ENCODE results near the gene DDX52. TPM values are rescaled to one million over a fixed set of nuclear protein-coding genes. Genes with fewer than 3 reads are reported as not detected.

DDX52 gene
- total and polyA plus RNA-seq, 4 donors, result 8.8 to 28.9 (median 14.2) TPM

- H3K4me3 ChIP-seq, result no peak overlapping the region
- ATAC-seq (ENCODE audit: insufficient read depth, low FRiP score) (no peak), DNase-seq (no peak)
- H3K4me1 ChIP-seq (ENCODE audit: control insufficient read depth in 5 of 5, insufficient read depth in 5 of 5, low read length in 5 of 5), result peaks cover 0 to 14% (median 7%) of the 10 kb centered on the region in 5 donors
- H3K9ac ChIP-seq (ENCODE audit: insufficient read depth in 1 of 2, low read length in 2 of 2), result no peak overlapping the region
- H3K9me3 ChIP-seq (ENCODE audit: control insufficient read depth in 4 of 4, insufficient read depth in 3 of 4, low read length in 3 of 4), result peaks cover 0 to 5% (median under 1%) of the 10 kb centered on the region in 4 donors
- no peaks in the 10 kb centered on the region for H3K27me3 ChIP-seq (ENCODE audit: control insufficient read depth in 3 of 3, insufficient read depth in 3 of 3, low read length in 2 of 3)
- H3K27ac ChIP-seq (ENCODE audit: low read depth in 1 of 2, low read length in 1 of 2), result no peak overlapping the region
- no peak for TF ChIP-seq CTCF (IDR thresholded peaks at IDR 0.05; ENCODE audit: control extremely low read depth, extremely low read depth)
- peaks cover under 1 to 19% (median 4%) of the 10 kb centered on the region in 4 donors for H3K36me3 ChIP-seq (ENCODE audit: control insufficient read depth in 4 of 4, insufficient read depth in 4 of 4, low read length in 4 of 4)
- whole genome bisulfite sequencing, 2 donors, result 83 to 90% methylated on average over 6 of the region's 6 CpGs
Observed at GRCh38 chr17:37604556-37604955, 38.7 kb downstream of the DDX52 start.

DNA sequence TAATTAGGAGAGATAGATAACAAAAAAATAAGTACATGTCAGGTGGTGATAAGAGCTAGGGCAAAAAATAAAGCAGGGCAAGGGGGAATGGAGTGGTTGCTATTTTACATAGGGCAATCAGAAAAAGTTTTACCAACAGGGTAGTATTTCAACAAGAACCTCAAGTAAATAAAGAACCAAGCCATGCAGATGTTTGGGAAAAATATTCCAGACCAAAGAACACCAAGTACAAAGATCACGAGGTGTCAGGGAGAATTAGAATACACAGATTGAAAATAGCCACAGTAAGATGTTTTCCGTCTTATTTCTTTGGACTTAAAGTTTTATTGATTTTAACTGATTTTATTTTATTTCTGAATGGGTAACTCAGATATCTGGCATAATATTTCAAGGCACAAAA, 45.1 kb downstream of the DDX52 start:
- Histone ChIP-seq H3K36me3 (ENCODE audit: control insufficient read depth in 4 of 4, insufficient read depth in 4 of 4, low read length in 4 of 4) (peaks cover 13 to 28% (median 21%) of the 10 kb centered on the region in 4 donors), H3K4me1 (ENCODE audit: control insufficient read depth in 5 of 5, insufficient read depth in 5 of 5, low read length in 5 of 5) (peaks cover 0 to 4% (median 0%) of the 10 kb centered on the region in 5 donors), H3K9me3 (ENCODE audit: control insufficient read depth in 4 of 4, insufficient read depth in 3 of 4, low read length in 3 of 4) (no peaks in the 10 kb centered on the region), H3K4me3 (no peak overlapping the region), H3K27me3 (ENCODE audit: control insufficient read depth in 3 of 3, insufficient read depth in 3 of 3, low read length in 2 of 3) (no peaks in the 10 kb centered on the region), H3K27ac (ENCODE audit: low read depth in 1 of 2, low read length in 1 of 2) (no peak overlapping the region), H3K9ac (ENCODE audit: insufficient read depth in 1 of 2, low read length in 2 of 2) (no peak overlapping the region)
- no peak for DNase-seq
- no peak for TF ChIP-seq CTCF (IDR thresholded peaks at IDR 0.05; ENCODE audit: control extremely low read depth, extremely low read depth)
- WGBS, 2 donors, result 95% methylated on average over 2 of the region's 2 CpGs
- ATAC-seq (ENCODE audit: insufficient read depth, low FRiP score), result no peak

DNA sequence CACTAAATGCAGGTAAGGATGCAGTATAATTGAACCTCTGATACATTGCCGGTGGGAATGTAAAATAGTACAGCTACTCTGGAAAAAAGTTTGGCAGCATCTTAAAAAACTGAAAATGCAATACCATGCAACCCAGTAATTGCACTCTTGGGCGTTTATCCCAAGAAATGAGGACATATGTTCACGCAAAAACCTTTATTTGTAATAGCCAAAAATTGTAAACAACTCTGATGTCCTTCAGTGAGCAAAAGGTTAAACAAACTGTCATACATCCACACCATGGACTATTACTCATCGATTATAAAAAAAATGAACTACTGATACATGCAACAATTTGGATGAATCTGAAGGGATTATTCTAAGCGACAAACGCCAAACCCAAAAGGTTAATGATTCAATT, 51.0 kb downstream of the DDX52 start:
- WGBS, 2 donors, result 90 to 91% methylated on average over 6 of the region's 6 CpGs
- no peak for ATAC-seq (ENCODE audit: insufficient read depth, low FRiP score)
- no peak for DNase-seq
- Histone ChIP-seq H3K27ac (ENCODE audit: low read depth in 1 of 2, low read length in 1 of 2) (no peak overlapping the region), H3K36me3 (ENCODE audit: control insufficient read depth in 4 of 4, insufficient read depth in 4 of 4, low read length in 4 of 4) (peaks cover 7 to 29% (median 15%) of the 10 kb centered on the region in 4 donors), H3K4me1 (ENCODE audit: control insufficient read depth in 5 of 5, insufficient read depth in 5 of 5, low read length in 5 of 5) (no peaks in the 10 kb centered on the region), H3K9ac (ENCODE audit: insufficient read depth in 1 of 2, low read length in 2 of 2) (no peak overlapping the region), H3K9me3 (ENCODE audit: control insufficient read depth in 4 of 4, insufficient read depth in 3 of 4, low read length in 3 of 4) (no peaks in the 10 kb centered on the region), H3K27me3 (ENCODE audit: control insufficient read depth in 3 of 3, insufficient read depth in 3 of 3, low read length in 2 of 3) (no peaks in the 10 kb centered on the region), H3K4me3 (no peak overlapping the region)
- no peak for TF ChIP-seq CTCF (IDR thresholded peaks at IDR 0.05; ENCODE audit: control extremely low read depth, extremely low read depth)

GRCh38 chr17:37585066-37585465, 58.2 kb downstream of the DDX52 start:
- no peak overlapping the region for H3K27ac ChIP-seq (ENCODE audit: low read depth in 1 of 2, low read length in 1 of 2)
- no peaks in the 10 kb centered on the region for H3K4me1 ChIP-seq (ENCODE audit: control insufficient read depth in 5 of 5, insufficient read depth in 5 of 5, low read length in 5 of 5)
- H3K36me3 ChIP-seq (ENCODE audit: control insufficient read depth in 4 of 4, insufficient read depth in 4 of 4, low read length in 4 of 4), result peaks cover 17 to 27% (median 18%) of the 10 kb centered on the region in 4 donors
- no peak for ATAC-seq (ENCODE audit: insufficient read depth, low FRiP score)
- TF ChIP-seq CTCF (IDR thresholded peaks at IDR 0.05; ENCODE audit: control extremely low read depth, extremely low read depth), result no peak
- 91 to 97% methylated on average over 3 of the region's 3 CpGs for WGBS, 2 donors
- H3K9ac ChIP-seq (ENCODE audit: insufficient read depth in 1 of 2, low read length in 2 of 2), result no peak overlapping the region
- H3K9me3 ChIP-seq (ENCODE audit: control insufficient read depth in 4 of 4, insufficient read depth in 3 of 4, low read length in 3 of 4), result no peaks in the 10 kb centered on the region
- no peaks in the 10 kb centered on the region for H3K27me3 ChIP-seq (ENCODE audit: control insufficient read depth in 3 of 3, insufficient read depth in 3 of 3, low read length in 2 of 3)
- DNase-seq, result no peak
- no peak overlapping the region for H3K4me3 ChIP-seq
